ENCODE data around the gene TNFRSF12A. TPM values are rescaled to one million over a fixed set of nuclear protein-coding genes. Genes with fewer than 3 reads are reported as not detected.

TNFRSF12A gene
- total RNA-seq, 2 donors from 2014 or later = 37.8 to 43.5 TPM

DNA sequence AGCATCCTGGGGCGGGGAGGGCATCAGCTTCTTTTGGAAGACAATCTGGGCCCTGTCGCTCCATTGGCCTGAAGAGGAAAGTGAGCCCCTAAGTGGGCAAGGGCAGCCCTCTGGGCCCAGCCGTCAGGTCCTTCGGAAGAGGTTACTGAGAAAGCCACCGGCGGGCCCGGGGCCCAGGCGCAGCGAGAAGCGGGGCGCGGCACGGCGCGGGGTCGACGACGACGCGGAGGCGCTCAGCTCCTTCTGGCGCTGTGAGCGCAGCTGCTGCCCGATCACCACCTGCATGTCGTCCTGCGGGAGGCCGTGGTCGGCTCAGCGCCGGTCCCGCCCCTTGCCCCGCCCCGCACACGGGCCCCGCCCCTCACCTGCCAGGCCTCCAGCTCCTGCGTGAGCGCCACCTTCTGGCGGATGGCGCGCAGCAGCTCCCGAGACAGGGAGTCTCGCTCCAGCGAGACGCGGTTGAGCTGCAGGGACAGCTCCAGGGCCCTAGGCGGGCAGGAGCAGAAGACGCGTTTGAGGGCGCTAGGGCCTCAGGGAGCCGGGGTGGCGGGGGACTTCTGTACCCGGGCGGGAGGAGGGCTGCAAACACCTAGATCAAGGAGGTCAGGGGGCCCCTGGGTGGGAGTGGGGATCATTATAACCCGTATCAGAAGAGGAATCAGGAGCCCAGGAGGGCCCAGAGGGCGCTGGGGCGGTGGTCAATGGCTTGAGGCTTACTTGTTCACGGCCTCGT, 8.0 kb downstream of the TNFRSF12A start:
- WGBS, 2 experiments (ENCODE audit: insufficient coverage in 1 of 2, insufficient read length in 1 of 2) = 9 to 18% methylated on average over 22 to 58 of the region's 58 CpGs
- Histone ChIP-seq H3K4me1 (ENCODE audit: control insufficient read depth, insufficient read depth, low read length) (no peaks in the 10 kb centered on the region), H3K27ac (ENCODE audit: low read depth, low read length) (no peak overlapping the region), H3K4me3 (ENCODE audit: low read length) (no peak overlapping the region), H3K27me3 (ENCODE audit: control insufficient read depth, insufficient read depth, low read length, poor library complexity, severe bottlenecking) (peaks cover 11% of the 10 kb centered on the region), H3K9ac (ENCODE audit: extremely low read depth, low read length, poor library complexity, severe bottlenecking) (no peak overlapping the region), H3K9me3 (ENCODE audit: control insufficient read depth, low read length) (no peaks in the 10 kb centered on the region), H3K36me3 (ENCODE audit: control insufficient read depth, insufficient read depth, low read length) (peaks cover 19% of the 10 kb centered on the region)
- Mint-ChIP-seq H3K27me3 (ENCODE audit: insufficient read depth) (peaks cover 31% of the 10 kb centered on the region), H3K9me3 (no peaks in the 10 kb centered on the region), H3K36me3 (ENCODE audit: low read depth) (peaks cover 21% of the 10 kb centered on the region), H3K4me1 (peaks cover 4% of the 10 kb centered on the region), H3K27ac (no peak overlapping the region), H3K4me3 (no peak overlapping the region)
- TF ChIP-seq, protein P1, sequence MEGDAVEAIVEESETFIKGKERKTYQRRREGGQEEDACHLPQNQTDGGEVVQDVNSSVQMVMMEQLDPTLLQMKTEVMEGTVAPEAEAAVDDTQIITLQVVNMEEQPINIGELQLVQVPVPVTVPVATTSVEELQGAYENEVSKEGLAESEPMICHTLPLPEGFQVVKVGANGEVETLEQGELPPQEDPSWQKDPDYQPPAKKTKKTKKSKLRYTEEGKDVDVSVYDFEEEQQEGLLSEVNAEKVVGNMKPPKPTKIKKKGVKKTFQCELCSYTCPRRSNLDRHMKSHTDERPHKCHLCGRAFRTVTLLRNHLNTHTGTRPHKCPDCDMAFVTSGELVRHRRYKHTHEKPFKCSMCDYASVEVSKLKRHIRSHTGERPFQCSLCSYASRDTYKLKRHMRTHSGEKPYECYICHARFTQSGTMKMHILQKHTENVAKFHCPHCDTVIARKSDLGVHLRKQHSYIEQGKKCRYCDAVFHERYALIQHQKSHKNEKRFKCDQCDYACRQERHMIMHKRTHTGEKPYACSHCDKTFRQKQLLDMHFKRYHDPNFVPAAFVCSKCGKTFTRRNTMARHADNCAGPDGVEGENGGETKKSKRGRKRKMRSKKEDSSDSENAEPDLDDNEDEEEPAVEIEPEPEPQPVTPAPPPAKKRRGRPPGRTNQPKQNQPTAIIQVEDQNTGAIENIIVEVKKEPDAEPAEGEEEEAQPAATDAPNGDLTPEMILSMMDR (conservative IDR thresholded peaks at IDR 0.05) = peak; percentile 91
- peak; percentile 98 for DNase-seq

GRCh38 chr16:3028716-3029319, 8.7 kb downstream of the TNFRSF12A start:
- no peak overlapping the region for H3K9ac ChIP-seq (ENCODE audit: extremely low read depth, low read length, poor library complexity, severe bottlenecking)
- peaks cover 37% of the 10 kb centered on the region for H3K27me3 Mint-ChIP-seq (ENCODE audit: insufficient read depth)
- H3K4me1 ChIP-seq (ENCODE audit: control insufficient read depth, insufficient read depth, low read length) = no peaks in the 10 kb centered on the region
- WGBS, 2 experiments (ENCODE audit: insufficient coverage in 1 of 2, insufficient read length in 1 of 2) = 86 to 89% methylated on average over 6 to 15 of the region's 15 CpGs
- H3K36me3 ChIP-seq (ENCODE audit: control insufficient read depth, insufficient read depth, low read length) = peaks cover 19% of the 10 kb centered on the region
- H3K27ac ChIP-seq (ENCODE audit: low read depth, low read length) = no peak overlapping the region
- DNase-seq = no peak
- no peak overlapping the region for H3K4me3 Mint-ChIP-seq
- H3K27ac Mint-ChIP-seq = no peak overlapping the region
- TF ChIP-seq, protein P1 (conservative IDR thresholded peaks at IDR 0.05) = no peak
- peaks cover 21% of the 10 kb centered on the region for H3K36me3 Mint-ChIP-seq (ENCODE audit: low read depth)
- H3K9me3 ChIP-seq (ENCODE audit: control insufficient read depth, low read length) = no peaks in the 10 kb centered on the region
- peaks cover 3% of the 10 kb centered on the region for H3K4me1 Mint-ChIP-seq
- no peaks in the 10 kb centered on the region for H3K9me3 Mint-ChIP-seq
- no peak overlapping the region for H3K4me3 ChIP-seq (ENCODE audit: low read length)
- peaks cover 18% of the 10 kb centered on the region for H3K27me3 ChIP-seq (ENCODE audit: control insufficient read depth, insufficient read depth, low read length, poor library complexity, severe bottlenecking)

- 90 to 91% methylated on average over 44 to 59 of the region's 59 CpGs for WGBS, 2 experiments (ENCODE audit: insufficient coverage in 1 of 2, insufficient read length in 1 of 2)
- peak; percentile 50 for DNase-seq
- H3K4me1 Mint-ChIP-seq = no peaks in the 10 kb centered on the region
- H3K4me3 Mint-ChIP-seq = no peak overlapping the region
- H3K27ac Mint-ChIP-seq = no peak overlapping the region
- peaks cover 40% of the 10 kb centered on the region for H3K27me3 Mint-ChIP-seq (ENCODE audit: insufficient read depth)
- TF ChIP-seq, protein P1 (conservative IDR thresholded peaks at IDR 0.05) = no peak
- H3K9ac ChIP-seq (ENCODE audit: extremely low read depth, low read length, poor library complexity, severe bottlenecking) = no peak overlapping the region
- H3K4me1 ChIP-seq (ENCODE audit: control insufficient read depth, insufficient read depth, low read length) = no peaks in the 10 kb centered on the region
- H3K27ac ChIP-seq (ENCODE audit: low read depth, low read length) = no peak overlapping the region
- H3K4me3 ChIP-seq (ENCODE audit: low read length) = no peak overlapping the region
- peaks cover 19% of the 10 kb centered on the region for H3K36me3 ChIP-seq (ENCODE audit: control insufficient read depth, insufficient read depth, low read length)
- H3K27me3 ChIP-seq (ENCODE audit: control insufficient read depth, insufficient read depth, low read length, poor library complexity, severe bottlenecking) = peaks cover 26% of the 10 kb centered on the region
- H3K9me3 Mint-ChIP-seq = no peaks in the 10 kb centered on the region
- H3K9me3 ChIP-seq (ENCODE audit: control insufficient read depth, low read length) = no peaks in the 10 kb centered on the region
- H3K36me3 Mint-ChIP-seq (ENCODE audit: low read depth) = peaks cover 21% of the 10 kb centered on the region
These were observed 9.5 kb downstream of the TNFRSF12A start for GRCh38 chr16:3029491-3030221.
